Gastroesophageal sphincter (tissue), 4 donors: ENCODE measurements around the gene SCAND1. TPM values are rescaled to one million over a fixed set of nuclear protein-coding genes. Genes with fewer than 3 reads are reported as not detected.

Experiments
- ATAC-seq: fragments of 150-250 bp; one replicate; pipeline ENCODE4 v1.9.1; 2016; ENCODE audit warnings: mild to moderate bottlenecking, moderate library complexity
- H3K27ac ChIP-seq, 4 donors: fragments of 200-600 bp; sonication (generic) in 3 of 4; 1 replicate in 3 of 4; 2 replicates in 1 of 4; pipeline ENCODE4 v1.5.1; 2016 to 2019
- H3K27me3 ChIP-seq: fragments of 200-600 bp; sonication (generic); one replicate; pipeline ENCODE4 v1.5.1; 2019
- H3K36me3 ChIP-seq, 2 donors: fragments of 200-600 bp; sonication (generic); one replicate each; pipeline ENCODE4 v1.5.1; 2019; ENCODE audit warnings: control low read depth in 1 of 2
- H3K4me1 ChIP-seq, 3 donors: fragments of 200-600 bp; sonication (generic); 1 replicate in 2 of 3; 2 replicates in 1 of 3; pipeline ENCODE4 v1.5.1; 2016 to 2019; ENCODE audit warnings: control low read depth in 2 of 3
- H3K4me3 ChIP-seq, 2 donors: fragments of 200-600 bp; sonication (generic); one replicate each; pipeline ENCODE4 v1.5.1; 2019; ENCODE audit warnings: mild to moderate bottlenecking in 1 of 2, moderate library complexity in 1 of 2
- H3K9me3 ChIP-seq, 3 donors: fragments of 200-600 bp; sonication (generic); one replicate each; pipeline ENCODE4 v1.5.1; 2017 to 2019; ENCODE audit warnings: control low read depth in 2 of 3
- EP300 ChIP-seq: sonication (generic); formaldehyde crosslinking; IDR thresholded peaks from one replicate; pipeline ENCODE4 v1.6.1; 2017; ENCODE audit warnings: antibody characterized with exemption, mild to moderate bottlenecking
- POLR2A ChIP-seq, 2 donors: fragments of 450-650 bp; IDR thresholded peaks; one replicate each; pipeline ENCODE4 v1.6.1; 2017; ENCODE audit warnings: antibody characterized with exemption in 2 of 2, mild to moderate bottlenecking in 2 of 2, moderate library complexity in 1 of 2
- POLR2AphosphoS5 ChIP-seq: sonication (generic); formaldehyde crosslinking; IDR thresholded peaks from one replicate; pipeline ENCODE4 v1.6.1; 2017; ENCODE audit warnings: antibody characterized with exemption
- WGBS, 2 donors: methylation state at CpG; one replicate each; pipeline ENCODE4 v1.1.5; 2018; ENCODE audit warnings: low coverage in 1 of 2; 5-methylcytosine and 5-hydroxymethylcytosine counted together
- total RNA-seq, 4 donors: library from RNA; depleted of rRNA; stranded (reverse); fragments of >200 nt; gene quantifications; one replicate each; pipeline ENCODE4 v1.1.0, GENCODE V29; 2016
- TF ChIP-seq, protein P1 (sequence below), 4 experiments: fragments of 200-600 bp in 2 of 4; fragments of 450-650 bp in 2 of 4; sonication (generic) in 1 of 4; IDR thresholded peaks; one replicate each; pipeline ENCODE4 v1.5.1; 2017 to 2019; ENCODE audit warnings: antibody characterized with exemption in 4 of 4, mild to moderate bottlenecking in 2 of 4, moderate library complexity in 2 of 4

Gene SCAND1
- total RNA-seq, 4 donors from 2014 or later, result 47.9 to 95.2 (median 90.7) TPM

GRCh38 chr20:35981969-35982368 lies 27.7 kb upstream of the SCAND1 start:
- no peaks in the 10 kb centered on the region for H3K4me1 ChIP-seq
- no peak overlapping the region for H3K4me3 ChIP-seq
- no peak for TF ChIP-seq EP300
- no peaks in the 10 kb centered on the region for H3K27me3 ChIP-seq
- no peak for ATAC-seq
- no peaks in the 10 kb centered on the region for H3K36me3 ChIP-seq
- 60 to 92% methylated on average over 1 to 2 of the region's 3 CpGs for WGBS, 2 donors
- no peak overlapping the region for H3K27ac ChIP-seq
- H3K9me3 ChIP-seq, result no peaks in the 10 kb centered on the region

DNA sequence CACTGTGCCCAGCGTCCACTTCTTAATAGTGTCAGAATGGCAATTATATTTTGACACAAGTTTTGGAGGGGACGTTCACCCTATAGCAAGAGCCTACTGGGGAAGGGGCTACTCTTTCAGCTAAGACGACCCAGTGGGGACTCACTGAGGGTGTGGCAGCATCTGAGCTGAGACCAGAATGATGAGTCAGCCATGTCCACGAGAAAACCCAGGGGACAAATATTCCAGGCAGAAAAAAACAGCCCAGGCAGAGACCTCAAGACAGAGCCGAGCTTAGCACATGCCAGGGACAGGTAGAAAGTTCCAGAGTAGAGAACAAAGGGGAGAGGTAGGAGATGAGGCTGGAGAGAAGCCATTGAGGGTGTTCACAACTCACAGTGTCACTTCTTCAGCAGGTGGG lies 25.2 kb upstream of the SCAND1 start:
- Histone ChIP-seq H3K9me3 (no peaks in the 10 kb centered on the region), H3K27me3 (no peaks in the 10 kb centered on the region), H3K4me3 (no peak overlapping the region), H3K4me1 (no peaks in the 10 kb centered on the region), H3K36me3 (no peaks in the 10 kb centered on the region), H3K27ac (no peak overlapping the region)
- TF ChIP-seq, protein P1, sequence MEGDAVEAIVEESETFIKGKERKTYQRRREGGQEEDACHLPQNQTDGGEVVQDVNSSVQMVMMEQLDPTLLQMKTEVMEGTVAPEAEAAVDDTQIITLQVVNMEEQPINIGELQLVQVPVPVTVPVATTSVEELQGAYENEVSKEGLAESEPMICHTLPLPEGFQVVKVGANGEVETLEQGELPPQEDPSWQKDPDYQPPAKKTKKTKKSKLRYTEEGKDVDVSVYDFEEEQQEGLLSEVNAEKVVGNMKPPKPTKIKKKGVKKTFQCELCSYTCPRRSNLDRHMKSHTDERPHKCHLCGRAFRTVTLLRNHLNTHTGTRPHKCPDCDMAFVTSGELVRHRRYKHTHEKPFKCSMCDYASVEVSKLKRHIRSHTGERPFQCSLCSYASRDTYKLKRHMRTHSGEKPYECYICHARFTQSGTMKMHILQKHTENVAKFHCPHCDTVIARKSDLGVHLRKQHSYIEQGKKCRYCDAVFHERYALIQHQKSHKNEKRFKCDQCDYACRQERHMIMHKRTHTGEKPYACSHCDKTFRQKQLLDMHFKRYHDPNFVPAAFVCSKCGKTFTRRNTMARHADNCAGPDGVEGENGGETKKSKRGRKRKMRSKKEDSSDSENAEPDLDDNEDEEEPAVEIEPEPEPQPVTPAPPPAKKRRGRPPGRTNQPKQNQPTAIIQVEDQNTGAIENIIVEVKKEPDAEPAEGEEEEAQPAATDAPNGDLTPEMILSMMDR (IDR thresholded peaks at IDR 0.05), result no peak
- TF ChIP-seq POLR2A (IDR thresholded peaks at IDR 0.05) (no peak), POLR2AphosphoS5 (no peak), EP300 (no peak)
- WGBS, 2 donors, result 68 to 100% methylated on average over 1 to 3 of the region's 5 CpGs
- no peak for ATAC-seq

DNA sequence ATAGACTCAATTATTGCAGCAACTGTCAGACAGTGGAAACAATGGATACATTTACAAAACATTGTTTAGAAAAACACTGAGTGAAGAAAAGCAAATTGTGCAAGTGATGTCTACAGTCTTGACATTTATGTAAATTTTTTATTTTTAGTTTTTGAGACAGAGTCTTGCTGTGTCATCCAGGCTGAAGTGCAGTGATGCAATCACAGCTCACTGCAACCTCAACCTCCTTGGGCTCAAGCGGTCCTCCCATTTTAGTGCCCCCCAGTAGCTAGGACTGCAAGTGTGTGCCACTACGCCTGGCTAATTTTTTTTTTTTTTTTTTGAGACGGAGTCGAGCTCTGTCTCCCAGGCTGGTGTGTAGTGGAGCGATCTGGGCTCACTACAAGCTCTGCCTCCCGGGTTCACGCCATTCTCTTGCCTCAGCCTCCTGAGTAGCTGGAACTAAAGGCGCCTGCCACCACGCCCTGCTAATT lies 23.8 kb upstream of the SCAND1 start:
- Histone ChIP-seq H3K36me3 (no peaks in the 10 kb centered on the region), H3K4me3 (no peak overlapping the region), H3K27ac (no peak overlapping the region), H3K9me3 (no peaks in the 10 kb centered on the region), H3K27me3 (no peaks in the 10 kb centered on the region), H3K4me1 (peaks cover 0 to under 1% (median 0%) of the 10 kb centered on the region in 3 donors)
- no peak for ATAC-seq
- TF ChIP-seq, protein P1 (IDR thresholded peaks at IDR 0.05), result no peak
- WGBS, 2 donors, result 78 to 90% methylated on average over 3 to 5 of the region's 9 CpGs

GRCh38 chr20:35975576-35976373 lies 21.5 kb upstream of the SCAND1 start:
- H3K27me3 ChIP-seq, result no peaks in the 10 kb centered on the region
- H3K27ac ChIP-seq, result no peak overlapping the region
- 55 to 66% methylated on average over 3 to 6 of the region's 9 CpGs for WGBS, 2 donors
- ATAC-seq, result no peak
- TF ChIP-seq EP300, result no peak
- TF ChIP-seq, protein P1 (IDR thresholded peaks at IDR 0.05), result no peak
- TF ChIP-seq POLR2AphosphoS5, result no peak
- no peak for TF ChIP-seq POLR2A (IDR thresholded peaks at IDR 0.05)
- peaks cover 0 to 8% (median 0%) of the 10 kb centered on the region in 3 donors for H3K4me1 ChIP-seq
- no peaks in the 10 kb centered on the region for H3K36me3 ChIP-seq
- no peak overlapping the region for H3K4me3 ChIP-seq
- no peaks in the 10 kb centered on the region for H3K9me3 ChIP-seq

GRCh38 chr20:35974256-35974655 lies 20.0 kb upstream of the SCAND1 start:
- no peak for ATAC-seq
- Histone ChIP-seq H3K4me1 (peaks cover 0 to 8% (median 0%) of the 10 kb centered on the region in 3 donors), H3K4me3 (no peak overlapping the region), H3K27me3 (no peaks in the 10 kb centered on the region), H3K36me3 (no peaks in the 10 kb centered on the region), H3K9me3 (no peaks in the 10 kb centered on the region), H3K27ac (no peak overlapping the region)
- TF ChIP-seq, protein P1 (IDR thresholded peaks at IDR 0.05), result no peak
- TF ChIP-seq POLR2AphosphoS5 (no peak), EP300 (no peak), POLR2A (IDR thresholded peaks at IDR 0.05) (no peak)
- WGBS, 2 donors, result 38 to 52% methylated on average over 1 to 2 of the region's 4 CpGs
